ENCODE data around the gene KCNK15.

Gene KCNK15

DNA sequence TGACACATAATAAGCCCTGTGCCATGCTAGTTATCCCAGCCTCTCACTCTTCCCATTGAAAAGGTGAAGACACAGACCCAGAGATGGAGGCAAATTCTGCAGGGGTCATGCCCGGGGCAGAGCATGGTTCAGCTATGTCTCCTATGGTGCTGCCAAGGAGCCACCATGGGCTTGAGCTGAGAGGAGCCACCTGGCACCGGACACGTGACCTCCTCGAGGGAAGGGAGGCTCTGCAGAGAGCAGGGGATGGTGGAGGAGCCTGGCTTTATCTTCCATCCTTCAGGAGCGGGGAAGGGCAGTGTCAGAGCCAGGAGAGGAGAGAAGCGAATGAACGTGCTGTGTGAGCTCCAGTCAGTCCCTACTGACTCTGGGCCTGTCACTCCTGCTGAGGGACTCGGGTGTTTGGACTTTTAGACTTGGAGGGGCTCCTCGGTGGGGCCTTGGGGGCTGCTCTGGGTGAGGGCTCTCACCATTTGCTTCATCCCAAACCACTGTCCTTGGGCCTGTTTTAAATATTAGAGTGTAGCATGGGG lies 41.6 kb upstream of the KCNK15 start:
- Histone ChIP-seq H3K27me3 (ENCODE audit: control insufficient read depth, insufficient read depth, low read length, poor library complexity, severe bottlenecking) (no peaks in the 10 kb centered on the region), H3K27ac (ENCODE audit: insufficient read depth, low read depth, low read length, poor library complexity, severe bottlenecking) (no peak overlapping the region), H3K36me3 (ENCODE audit: control insufficient read depth, insufficient read depth, low read length) (no peaks in the 10 kb centered on the region), H3K9me3 (ENCODE audit: control insufficient read depth, low read length) (no peaks in the 10 kb centered on the region), H3K4me3 (ENCODE audit: insufficient read depth, low read depth, low read length) (no peak overlapping the region), H3K4me1 (ENCODE audit: control insufficient read depth, insufficient read depth, low read length) (no peaks in the 10 kb centered on the region)
- 93% methylated on average over 9 of the region's 9 CpGs for WGBS, 2 experiments

DNA sequence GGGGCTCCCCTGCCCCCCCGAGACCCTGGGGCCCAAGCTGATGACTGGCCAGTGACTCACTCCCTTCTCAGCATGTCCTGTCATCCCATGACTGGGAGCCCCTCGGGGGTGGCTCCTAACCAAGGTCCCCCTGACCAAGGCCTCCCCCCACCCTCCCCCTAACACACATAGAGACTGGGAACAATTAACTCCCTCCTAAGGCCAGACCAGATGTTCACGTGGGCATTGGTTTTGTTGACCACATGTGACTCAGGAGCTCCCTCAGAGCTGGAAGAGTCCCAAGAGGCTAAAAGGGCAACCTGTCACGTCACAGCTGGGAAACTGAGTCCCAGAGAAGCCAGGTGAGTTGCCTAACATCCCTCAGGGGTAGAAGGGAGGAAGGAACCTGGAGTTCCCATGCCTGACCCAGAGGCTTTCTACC lies 41.1 kb upstream of the KCNK15 start:
- no peak overlapping the region for H3K4me3 ChIP-seq (ENCODE audit: insufficient read depth, low read depth, low read length)
- H3K4me1 ChIP-seq (ENCODE audit: control insufficient read depth, insufficient read depth, low read length): no peaks in the 10 kb centered on the region
- no peaks in the 10 kb centered on the region for H3K9me3 ChIP-seq (ENCODE audit: control insufficient read depth, low read length)
- no peaks in the 10 kb centered on the region for H3K36me3 ChIP-seq (ENCODE audit: control insufficient read depth, insufficient read depth, low read length)
- 87 to 88% methylated on average over 4 of the region's 4 CpGs for WGBS, 2 experiments
- H3K27ac ChIP-seq (ENCODE audit: insufficient read depth, low read depth, low read length, poor library complexity, severe bottlenecking): no peak overlapping the region
- no peaks in the 10 kb centered on the region for H3K27me3 ChIP-seq (ENCODE audit: control insufficient read depth, insufficient read depth, low read length, poor library complexity, severe bottlenecking)

DNA sequence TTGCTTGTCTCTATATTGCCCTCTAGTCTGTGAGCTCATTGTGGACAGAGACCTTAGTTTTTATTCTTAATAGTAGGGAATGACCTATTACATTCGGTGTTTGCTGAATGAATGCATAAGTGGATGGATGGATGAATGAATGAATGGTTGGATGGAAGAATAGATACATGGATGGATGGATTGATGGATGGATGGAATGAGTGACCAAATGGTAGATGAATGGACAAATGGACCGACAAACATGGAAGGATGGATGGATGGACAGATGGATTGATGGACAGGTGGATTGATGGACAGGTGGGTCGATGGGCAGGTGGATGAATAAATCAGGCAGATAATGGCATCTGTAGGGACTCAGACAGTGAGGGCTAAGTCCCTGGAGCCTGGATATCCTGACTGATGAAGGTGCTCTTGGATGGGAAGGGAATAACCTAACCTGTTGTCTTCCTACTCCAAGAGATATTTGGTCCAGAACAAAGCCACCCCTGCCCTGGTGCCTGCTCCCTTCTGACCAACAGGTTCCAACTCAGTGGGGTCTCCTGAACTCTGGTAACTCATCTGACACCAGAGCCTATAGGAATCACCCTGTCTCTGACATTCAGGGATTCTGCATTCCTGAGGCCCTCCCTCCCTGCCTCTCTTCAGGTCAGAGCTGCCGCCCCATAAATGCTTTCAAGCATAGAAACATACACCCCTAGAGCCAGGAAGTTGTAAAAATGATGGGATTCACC lies 40.1 kb upstream of the KCNK15 start:
- H3K4me3 ChIP-seq (ENCODE audit: insufficient read depth, low read depth, low read length): no peak overlapping the region
- H3K9me3 ChIP-seq (ENCODE audit: control insufficient read depth, low read length): no peaks in the 10 kb centered on the region
- H3K27ac ChIP-seq (ENCODE audit: insufficient read depth, low read depth, low read length, poor library complexity, severe bottlenecking): no peak overlapping the region
- no peaks in the 10 kb centered on the region for H3K27me3 ChIP-seq (ENCODE audit: control insufficient read depth, insufficient read depth, low read length, poor library complexity, severe bottlenecking)
- no peaks in the 10 kb centered on the region for H3K36me3 ChIP-seq (ENCODE audit: control insufficient read depth, insufficient read depth, low read length)
- 83 to 91% methylated on average over 4 of the region's 4 CpGs for WGBS, 2 experiments
- H3K4me1 ChIP-seq (ENCODE audit: control insufficient read depth, insufficient read depth, low read length): no peaks in the 10 kb centered on the region

DNA sequence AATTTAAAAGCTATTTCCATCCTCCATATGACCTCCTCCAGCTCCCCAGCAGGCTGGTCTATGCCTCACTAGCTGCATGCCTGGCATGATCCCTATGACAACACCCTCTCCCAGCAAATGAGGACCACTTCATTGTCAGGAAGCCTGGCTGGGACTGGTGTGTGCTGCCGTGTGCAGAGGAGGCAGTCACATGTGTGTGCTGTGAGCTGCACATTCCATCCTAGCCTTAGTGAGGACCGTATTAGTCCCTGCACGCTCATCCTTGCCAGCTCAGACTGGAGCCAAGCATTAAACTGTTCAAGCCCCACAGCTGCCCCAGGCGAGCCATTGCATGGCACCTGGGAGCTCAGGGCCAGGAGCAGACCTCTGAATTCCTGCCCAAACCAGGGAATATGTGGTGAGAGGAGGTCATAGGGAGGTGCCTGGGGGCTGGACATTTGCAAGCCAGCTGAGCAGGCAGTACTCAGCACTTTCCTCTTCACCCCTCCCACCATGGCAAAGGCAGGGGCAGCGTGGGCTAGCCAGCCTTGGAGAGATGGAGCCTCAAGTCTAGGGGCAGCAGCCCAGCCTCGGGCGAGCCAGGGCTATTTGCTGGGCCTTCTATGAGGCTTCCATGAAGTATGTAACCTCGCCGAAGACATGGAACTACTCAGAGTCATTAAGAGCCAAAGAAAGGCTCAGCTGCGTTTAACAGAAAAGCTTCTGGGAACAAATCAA lies 39.2 kb upstream of the KCNK15 start:
- WGBS, 2 experiments: 68 to 78% methylated on average over 9 to 10 of the region's 10 CpGs
- H3K4me1 ChIP-seq (ENCODE audit: control insufficient read depth, insufficient read depth, low read length): no peaks in the 10 kb centered on the region
- no peaks in the 10 kb centered on the region for H3K27me3 ChIP-seq (ENCODE audit: control insufficient read depth, insufficient read depth, low read length, poor library complexity, severe bottlenecking)
- H3K4me3 ChIP-seq (ENCODE audit: insufficient read depth, low read depth, low read length): no peak overlapping the region
- H3K9me3 ChIP-seq (ENCODE audit: control insufficient read depth, low read length): no peaks in the 10 kb centered on the region
- no peak overlapping the region for H3K27ac ChIP-seq (ENCODE audit: insufficient read depth, low read depth, low read length, poor library complexity, severe bottlenecking)
- no peaks in the 10 kb centered on the region for H3K36me3 ChIP-seq (ENCODE audit: control insufficient read depth, insufficient read depth, low read length)

DNA sequence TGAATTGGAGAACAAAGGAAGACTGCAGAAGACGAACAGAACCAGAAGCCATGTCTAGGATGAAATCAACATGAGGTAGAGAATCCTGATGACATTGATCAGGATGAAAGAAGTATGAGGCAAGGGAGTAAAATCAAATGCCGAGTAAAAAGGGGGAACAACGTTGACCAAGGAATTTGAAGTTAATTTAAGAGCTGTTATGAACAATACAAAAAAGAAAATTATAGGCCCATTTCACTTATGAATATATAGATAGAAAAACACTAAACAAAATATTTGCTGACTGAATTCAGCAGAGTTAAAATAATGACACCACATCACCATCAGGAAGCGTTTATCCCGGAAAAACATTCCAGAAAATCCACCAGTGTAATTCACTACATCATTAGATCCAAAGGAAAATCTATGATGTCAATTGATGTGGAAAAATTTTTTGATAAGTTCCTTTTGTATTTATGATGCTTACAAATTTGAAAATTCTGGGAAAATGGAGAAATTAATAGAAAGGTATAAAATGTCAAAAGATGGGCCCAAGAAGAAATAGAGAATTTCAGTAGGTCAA lies 38.6 kb upstream of the KCNK15 start:
- Histone ChIP-seq H3K27ac (ENCODE audit: insufficient read depth, low read depth, low read length, poor library complexity, severe bottlenecking) (no peak overlapping the region), H3K4me3 (ENCODE audit: insufficient read depth, low read depth, low read length) (no peak overlapping the region), H3K36me3 (ENCODE audit: control insufficient read depth, insufficient read depth, low read length) (no peaks in the 10 kb centered on the region), H3K27me3 (ENCODE audit: control insufficient read depth, insufficient read depth, low read length, poor library complexity, severe bottlenecking) (no peaks in the 10 kb centered on the region), H3K9me3 (ENCODE audit: control insufficient read depth, low read length) (no peaks in the 10 kb centered on the region), H3K4me1 (ENCODE audit: control insufficient read depth, insufficient read depth, low read length) (no peaks in the 10 kb centered on the region)
- 89 to 97% methylated on average over 3 to 5 of the region's 5 CpGs for WGBS, 2 experiments

DNA sequence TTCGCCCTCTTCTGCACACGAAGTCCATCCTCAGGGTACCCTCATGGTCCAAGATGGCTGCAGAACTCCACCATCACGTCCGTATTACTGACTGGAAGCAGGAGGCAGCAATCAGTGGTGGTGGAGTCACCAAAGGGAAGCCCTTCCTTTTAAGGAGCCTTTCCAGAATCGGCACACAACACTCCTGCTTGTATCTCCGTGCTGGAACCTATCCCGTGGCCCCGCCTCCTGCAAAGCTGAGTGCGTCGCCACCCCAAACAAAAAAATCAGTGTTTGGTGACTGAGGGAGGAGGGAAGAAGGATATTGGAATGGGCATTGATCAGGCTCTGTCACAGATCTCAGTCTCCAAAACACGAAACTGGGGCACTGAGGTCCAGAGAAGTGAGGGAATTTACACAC lies 36.3 kb upstream of the KCNK15 start:
- no peaks in the 10 kb centered on the region for H3K27me3 ChIP-seq (ENCODE audit: control insufficient read depth, insufficient read depth, low read length, poor library complexity, severe bottlenecking)
- no peak overlapping the region for H3K27ac ChIP-seq (ENCODE audit: insufficient read depth, low read depth, low read length, poor library complexity, severe bottlenecking)
- WGBS, 2 experiments: 89 to 91% methylated on average over 11 of the region's 11 CpGs
- no peak overlapping the region for H3K4me3 ChIP-seq (ENCODE audit: insufficient read depth, low read depth, low read length)
- H3K4me1 ChIP-seq (ENCODE audit: control insufficient read depth, insufficient read depth, low read length): no peaks in the 10 kb centered on the region
- H3K9me3 ChIP-seq (ENCODE audit: control insufficient read depth, low read length): no peaks in the 10 kb centered on the region
- no peaks in the 10 kb centered on the region for H3K36me3 ChIP-seq (ENCODE audit: control insufficient read depth, insufficient read depth, low read length)

DNA sequence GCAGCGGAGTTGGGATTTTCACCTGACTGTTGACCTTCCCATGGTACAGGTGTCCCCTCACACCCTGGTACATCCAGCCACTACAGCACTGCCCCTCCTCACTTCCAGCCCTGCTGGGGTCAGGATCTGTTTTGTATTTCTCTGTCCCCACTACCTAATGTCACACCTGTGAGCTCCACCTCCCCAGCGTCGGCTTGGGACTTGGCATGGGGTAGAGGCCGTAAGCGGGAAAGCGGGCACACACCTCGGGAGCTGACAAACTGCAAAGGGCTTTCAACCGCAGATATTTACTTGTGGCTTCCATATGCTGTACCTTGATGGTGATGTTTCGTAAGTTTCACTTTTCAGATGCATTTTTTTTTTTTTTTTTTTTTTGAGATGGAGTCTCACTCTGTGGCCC lies 35.9 kb upstream of the KCNK15 start:
- Histone ChIP-seq H3K4me3 (ENCODE audit: insufficient read depth, low read depth, low read length) (no peak overlapping the region), H3K36me3 (ENCODE audit: control insufficient read depth, insufficient read depth, low read length) (no peaks in the 10 kb centered on the region), H3K27ac (ENCODE audit: insufficient read depth, low read depth, low read length, poor library complexity, severe bottlenecking) (no peak overlapping the region), H3K9me3 (ENCODE audit: control insufficient read depth, low read length) (no peaks in the 10 kb centered on the region), H3K27me3 (ENCODE audit: control insufficient read depth, insufficient read depth, low read length, poor library complexity, severe bottlenecking) (no peaks in the 10 kb centered on the region), H3K4me1 (ENCODE audit: control insufficient read depth, insufficient read depth, low read length) (no peaks in the 10 kb centered on the region)
- WGBS, 2 experiments: 94 to 98% methylated on average over 9 of the region's 9 CpGs

DNA sequence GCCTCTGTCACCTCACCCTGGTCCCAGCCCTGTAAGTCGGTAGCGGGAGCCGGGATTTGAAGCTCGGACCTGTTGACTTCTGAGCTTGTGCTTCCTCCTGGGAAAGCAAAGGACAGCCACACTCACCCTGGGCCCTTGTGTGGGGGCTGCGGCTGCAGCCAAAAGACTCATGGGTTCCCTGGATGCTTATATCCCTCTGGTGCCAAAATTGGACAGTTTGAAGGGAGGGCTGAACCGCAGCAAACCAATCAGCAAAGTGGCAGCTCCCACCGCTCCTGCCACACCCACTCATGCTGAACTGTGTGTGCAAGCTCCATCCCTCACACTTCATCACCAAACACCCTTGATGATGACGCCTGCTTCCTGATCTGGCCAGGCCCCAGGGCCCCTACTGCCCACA lies 34.4 kb upstream of the KCNK15 start:
- Histone ChIP-seq H3K4me3 (ENCODE audit: insufficient read depth, low read depth, low read length) (no peak overlapping the region), H3K27me3 (ENCODE audit: control insufficient read depth, insufficient read depth, low read length, poor library complexity, severe bottlenecking) (no peaks in the 10 kb centered on the region), H3K9me3 (ENCODE audit: control insufficient read depth, low read length) (no peaks in the 10 kb centered on the region), H3K36me3 (ENCODE audit: control insufficient read depth, insufficient read depth, low read length) (no peaks in the 10 kb centered on the region), H3K4me1 (ENCODE audit: control insufficient read depth, insufficient read depth, low read length) (no peaks in the 10 kb centered on the region), H3K27ac (ENCODE audit: insufficient read depth, low read depth, low read length, poor library complexity, severe bottlenecking) (no peak overlapping the region)
- 91 to 92% methylated on average over 8 of the region's 8 CpGs for WGBS, 2 experiments

DNA sequence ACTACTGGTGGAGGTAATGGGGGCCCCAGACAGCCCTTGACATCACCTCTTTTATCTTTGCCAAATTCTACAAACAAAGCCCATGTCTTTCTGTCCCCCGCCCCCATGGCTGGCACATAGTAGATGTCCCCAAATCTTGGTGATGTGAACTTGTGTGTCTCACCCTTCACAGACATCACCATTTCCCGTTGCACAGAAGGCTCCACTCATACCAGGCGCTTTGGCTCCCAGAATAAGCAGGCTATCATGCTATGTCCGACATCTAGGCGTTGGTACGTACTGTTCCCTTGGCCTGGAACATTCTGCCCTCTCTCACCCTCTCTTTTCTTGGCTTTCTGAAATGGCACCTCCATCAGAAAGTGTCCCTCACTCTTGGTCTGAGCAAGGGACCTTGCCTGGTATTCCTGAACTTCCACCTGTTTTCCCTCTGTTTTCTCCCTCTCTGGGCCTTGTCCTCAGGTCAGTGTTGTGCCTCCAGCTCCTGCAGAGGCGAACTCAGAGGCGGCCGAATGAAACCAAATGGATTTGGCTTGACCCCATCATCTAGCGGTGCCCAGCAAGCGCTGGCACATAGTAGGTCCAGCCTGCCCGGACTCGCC lies 31.5 kb upstream of the KCNK15 start:
- Histone ChIP-seq H3K9me3 (ENCODE audit: control insufficient read depth, low read length) (no peaks in the 10 kb centered on the region), H3K4me3 (ENCODE audit: insufficient read depth, low read depth, low read length) (no peak overlapping the region), H3K36me3 (ENCODE audit: control insufficient read depth, insufficient read depth, low read length) (no peaks in the 10 kb centered on the region), H3K27ac (ENCODE audit: insufficient read depth, low read depth, low read length, poor library complexity, severe bottlenecking) (no peak overlapping the region), H3K4me1 (ENCODE audit: control insufficient read depth, insufficient read depth, low read length) (no peaks in the 10 kb centered on the region), H3K27me3 (ENCODE audit: control insufficient read depth, insufficient read depth, low read length, poor library complexity, severe bottlenecking) (no peaks in the 10 kb centered on the region)
- WGBS, 2 experiments: 93 to 97% methylated on average over 13 of the region's 13 CpGs
